Measurements from ENCODE around the gene TAS2R42. TPM values are rescaled to one million over a fixed set of nuclear protein-coding genes. Genes with fewer than 3 reads are reported as not detected.

TAS2R42 gene
- total RNA-seq, 1 donor from 2014 or later, result not detected

GRCh38 chr12:11174022-11174421, 12.7 kb downstream of the TAS2R42 start:
- intact Hi-C loops (cut with DNase I), result no loop called here
- no peak overlapping the region for H3K27ac ChIP-seq
- H3K27me3 ChIP-seq, result no peaks in the 10 kb centered on the region
- DNase-seq (ENCODE audit: extremely low spot score in 2 of 2), result no peak
- no peaks in the 10 kb centered on the region for H3K9me3 ChIP-seq
- H3K4me1 ChIP-seq, result peaks cover 37% of the 10 kb centered on the region
- H3K36me3 ChIP-seq, result no peaks in the 10 kb centered on the region
- TF ChIP-seq POLR2AphosphoS5 (IDR thresholded peaks at IDR 0.05; ENCODE audit: insufficient read depth in 1 of 2, low read depth in 1 of 2) (no peak), CTCF (IDR thresholded peaks at IDR 0.05) (no peak), POLR2A (IDR thresholded peaks at IDR 0.05) (no peak)
- H3K4me3 ChIP-seq, result no peak overlapping the region

GRCh38 chr12:11171969-11172675, 14.6 kb downstream of the TAS2R42 start:
- peaks cover 43% of the 10 kb centered on the region for H3K4me1 ChIP-seq
- H3K9me3 ChIP-seq, result no peaks in the 10 kb centered on the region
- H3K27me3 ChIP-seq, result no peaks in the 10 kb centered on the region
- DNase-seq (ENCODE audit: extremely low spot score in 2 of 2), result no peak
- H3K36me3 ChIP-seq, result no peaks in the 10 kb centered on the region
- no peak for TF ChIP-seq POLR2AphosphoS5 (IDR thresholded peaks at IDR 0.05; ENCODE audit: insufficient read depth in 1 of 2, low read depth in 1 of 2)
- TF ChIP-seq CTCF (IDR thresholded peaks at IDR 0.05), result no peak
- TF ChIP-seq POLR2A (IDR thresholded peaks at IDR 0.05), result no peak
- peak overlapping the region; percentile 96 for H3K27ac ChIP-seq
- intact Hi-C loops (cut with DNase I), result no loop called here
- H3K4me3 ChIP-seq, result peak overlapping the region; percentile 98 to 100

DNA sequence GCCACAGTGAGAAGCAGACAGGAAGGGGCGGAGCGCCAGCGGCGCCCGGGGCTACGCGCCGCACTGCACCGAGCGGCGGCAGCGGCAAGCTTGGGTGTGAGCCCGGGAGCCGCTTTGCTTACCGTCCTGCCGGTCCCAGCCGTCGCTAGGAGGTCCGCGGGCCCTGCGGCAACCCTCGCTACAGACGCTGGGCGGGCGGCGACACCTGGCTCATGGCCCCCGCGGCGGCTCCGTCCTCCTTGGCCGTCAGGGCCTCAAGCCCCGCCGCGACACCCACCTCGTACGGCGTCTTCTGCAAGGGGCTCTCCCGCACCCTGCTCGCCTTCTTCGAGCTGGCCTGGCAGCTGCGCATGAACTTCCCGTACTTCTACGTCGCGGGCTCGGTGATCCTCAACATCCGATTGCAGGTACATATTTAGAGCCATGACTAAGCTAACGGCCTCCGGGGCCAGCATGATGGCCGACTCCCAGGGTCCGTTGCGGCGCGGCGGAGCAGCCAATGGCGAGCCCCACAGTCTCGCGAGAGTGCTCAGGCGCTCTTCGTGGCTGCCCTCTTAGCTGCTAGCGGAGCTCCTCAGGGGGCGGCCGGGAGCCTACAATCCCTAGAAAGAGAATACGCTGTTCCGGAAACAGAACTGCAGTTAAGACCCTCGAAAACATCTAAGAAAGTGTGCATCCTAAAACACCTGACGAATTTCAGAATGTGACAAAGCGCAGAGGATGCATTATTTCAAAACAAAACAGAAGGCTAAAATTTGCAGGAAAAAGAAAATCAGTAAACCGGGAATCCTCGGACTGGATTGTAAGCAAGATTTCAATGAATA, 15.4 kb downstream of the TAS2R42 start, which contains the start of gene SMIM10L1:
Gene SMIM10L1 (plus strand): TSS at position 50 of the 824 bp plus-strand sequence. CDS start 163 bp downstream, at position 213.
- DNase-seq (ENCODE audit: extremely low spot score in 2 of 2), result peak in 1 of 2 donors; percentile 92
- no peaks in the 10 kb centered on the region for H3K36me3 ChIP-seq
- H3K27ac ChIP-seq, result peak within 1 kb of the TSS; percentile 96
- TF ChIP-seq POLR2A (IDR thresholded peaks at IDR 0.05), result peak in 1 of 2 donors; percentile 13
- TF ChIP-seq CTCF (IDR thresholded peaks at IDR 0.05), result no peak
- peak; percentile 58 to 89 for TF ChIP-seq POLR2AphosphoS5 (IDR thresholded peaks at IDR 0.05; ENCODE audit: insufficient read depth in 1 of 2, low read depth in 1 of 2)
- H3K4me1 ChIP-seq, result peaks cover 43% of the 10 kb centered on the region
- no peaks in the 10 kb centered on the region for H3K9me3 ChIP-seq
- no peaks in the 10 kb centered on the region for H3K27me3 ChIP-seq
- intact Hi-C loops (cut with DNase I), result no loop called here
- peak within 1 kb of the TSS; percentile 98 to 100 for H3K4me3 ChIP-seq

GRCh38 chr12:11170810-11171144, 16.0 kb downstream of the TAS2R42 start:
- intact Hi-C loops (cut with DNase I), result no loop called here
- peaks cover 43% of the 10 kb centered on the region for H3K4me1 ChIP-seq
- no peak for DNase-seq (ENCODE audit: extremely low spot score in 2 of 2)
- TF ChIP-seq POLR2AphosphoS5 (IDR thresholded peaks at IDR 0.05; ENCODE audit: insufficient read depth in 1 of 2, low read depth in 1 of 2), result no peak
- no peaks in the 10 kb centered on the region for H3K27me3 ChIP-seq
- H3K36me3 ChIP-seq, result no peaks in the 10 kb centered on the region
- no peaks in the 10 kb centered on the region for H3K9me3 ChIP-seq
- H3K27ac ChIP-seq, result peak overlapping the region; percentile 96
- peak overlapping the region; percentile 98 to 100 for H3K4me3 ChIP-seq

DNA sequence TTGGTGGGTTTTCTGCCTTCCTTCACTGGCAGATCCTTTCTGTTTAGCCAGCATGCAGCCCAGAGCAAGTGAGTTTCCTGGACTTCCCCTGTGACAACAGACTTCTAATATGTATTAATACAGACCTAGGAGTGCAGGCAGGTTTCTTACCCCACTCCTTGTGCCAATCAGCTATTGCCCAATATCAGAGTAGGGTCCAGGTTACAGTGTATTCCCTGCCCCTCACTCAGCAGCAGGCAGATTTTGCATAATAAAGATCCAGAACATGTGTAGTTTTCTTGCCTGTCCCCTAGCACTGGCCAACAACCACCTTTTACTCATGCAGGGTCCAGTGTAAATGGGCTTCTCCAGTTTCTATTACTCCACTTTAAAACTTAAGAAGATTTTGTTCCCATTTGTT, 20.4 kb downstream of the TAS2R42 start:
- TF ChIP-seq POLR2AphosphoS5 (IDR thresholded peaks at IDR 0.05; ENCODE audit: insufficient read depth in 1 of 2, low read depth in 1 of 2) (no peak), CTCF (IDR thresholded peaks at IDR 0.05) (no peak), POLR2A (IDR thresholded peaks at IDR 0.05) (no peak)
- DNase-seq (ENCODE audit: extremely low spot score in 2 of 2), result no peak
- no peaks in the 10 kb centered on the region for H3K36me3 ChIP-seq
- H3K9me3 ChIP-seq, result no peaks in the 10 kb centered on the region
- H3K4me3 ChIP-seq, result no peak overlapping the region
- no peak overlapping the region for H3K27ac ChIP-seq
- intact Hi-C loops (cut with DNase I), result no loop called here
- H3K4me1 ChIP-seq, result peaks cover 30% of the 10 kb centered on the region
- H3K27me3 ChIP-seq, result no peaks in the 10 kb centered on the region

Measured in vagina (tissue), 2 donors.